Measurements from ENCODE around the gene HADHA. TPM values are rescaled to one million over a fixed set of nuclear protein-coding genes. Genes with fewer than 3 reads are reported as not detected.

Gene HADHA
- total RNA-seq, 2 experiments from 2014 or later, result 104 to 113 TPM

GRCh38 chr2:26161926-26162325 lies 82.5 kb downstream of the HADHA start:
- POLR2A ChIA-PET, result no interaction called here
- no peak for ATAC-seq (ENCODE audit: low read depth)
- no peaks in the 10 kb centered on the region for H3K9me3 Mint-ChIP-seq
- H3K27me3 Mint-ChIP-seq, result peaks cover 2% of the 10 kb centered on the region
- H3K27ac Mint-ChIP-seq, result no peak overlapping the region
- H3K4me3 Mint-ChIP-seq, result no peak overlapping the region
- no peaks in the 10 kb centered on the region for H3K36me3 Mint-ChIP-seq
- no peak for DNase-seq
- no peaks in the 10 kb centered on the region for H3K4me1 Mint-ChIP-seq

- H3K36me3 Mint-ChIP-seq, result no peaks in the 10 kb centered on the region
- no peak overlapping the region for H3K27ac Mint-ChIP-seq
- DNase-seq, result no peak
- H3K9me3 Mint-ChIP-seq, result no peaks in the 10 kb centered on the region
- no peaks in the 10 kb centered on the region for H3K4me1 Mint-ChIP-seq
- no peak for ATAC-seq (ENCODE audit: low read depth)
- POLR2A ChIA-PET, result no interaction called here
- no peak overlapping the region for H3K4me3 Mint-ChIP-seq
- H3K27me3 Mint-ChIP-seq, result peaks cover 24% of the 10 kb centered on the region
These were observed 86.9 kb downstream of the HADHA start for GRCh38 chr2:26157580-26157979.

GRCh38 chr2:26150243-26150642 lies 94.2 kb downstream of the HADHA start:
- H3K9me3 Mint-ChIP-seq, result no peaks in the 10 kb centered on the region
- ATAC-seq (ENCODE audit: low read depth) (no peak), DNase-seq (no peak)
- H3K27ac Mint-ChIP-seq, result no peak overlapping the region
- no peak overlapping the region for H3K4me3 Mint-ChIP-seq
- H3K36me3 Mint-ChIP-seq, result no peaks in the 10 kb centered on the region
- POLR2A ChIA-PET, result no interaction called here
- H3K27me3 Mint-ChIP-seq, result peaks cover 31% of the 10 kb centered on the region
- H3K4me1 Mint-ChIP-seq, result no peaks in the 10 kb centered on the region

GRCh38 chr2:26148501-26148900 lies 95.9 kb downstream of the HADHA start:
- H3K9me3 Mint-ChIP-seq, result no peaks in the 10 kb centered on the region
- no peak overlapping the region for H3K4me3 Mint-ChIP-seq
- POLR2A ChIA-PET, result no interaction called here
- ATAC-seq (ENCODE audit: low read depth), result no peak
- H3K4me1 Mint-ChIP-seq, result no peaks in the 10 kb centered on the region
- no peak for DNase-seq
- peaks cover 18% of the 10 kb centered on the region for H3K27me3 Mint-ChIP-seq
- H3K36me3 Mint-ChIP-seq, result no peaks in the 10 kb centered on the region
- H3K27ac Mint-ChIP-seq, result no peak overlapping the region

- DNase-seq (peak; percentile 65), ATAC-seq (ENCODE audit: low read depth) (peak; percentile 52)
- Mint-ChIP-seq H3K36me3 (no peaks in the 10 kb centered on the region), H3K4me1 (no peaks in the 10 kb centered on the region), H3K27me3 (peaks cover 2% of the 10 kb centered on the region), H3K4me3 (no peak overlapping the region), H3K9me3 (no peaks in the 10 kb centered on the region), H3K27ac (no peak overlapping the region)
- POLR2A ChIA-PET, result no interaction called here
These were observed 99.3 kb downstream of the HADHA start for GRCh38 chr2:26144953-26145680.

GRCh38 chr2:26144031-26144430 lies 100.4 kb downstream of the HADHA start:
- Mint-ChIP-seq H3K4me3 (no peak overlapping the region), H3K27ac (no peak overlapping the region), H3K27me3 (no peaks in the 10 kb centered on the region), H3K9me3 (no peaks in the 10 kb centered on the region), H3K36me3 (no peaks in the 10 kb centered on the region), H3K4me1 (no peaks in the 10 kb centered on the region)
- DNase-seq, result no peak
- POLR2A ChIA-PET, result no interaction called here
- ATAC-seq (ENCODE audit: low read depth), result no peak

- Mint-ChIP-seq H3K36me3 (peaks cover 4% of the 10 kb centered on the region), H3K9me3 (no peaks in the 10 kb centered on the region)
These were observed 103.2 kb downstream of the HADHA start for GRCh38 chr2:26141145-26141769.

More at GRCh38 chr2:26141145-26141769, 103.2 kb downstream of the HADHA start:
- POLR2A ChIA-PET, result no interaction called here
- DNase-seq, result no peak
- H3K4me1 Mint-ChIP-seq, result no peaks in the 10 kb centered on the region
- H3K27ac Mint-ChIP-seq, result no peak overlapping the region
- no peak overlapping the region for H3K4me3 Mint-ChIP-seq
- ATAC-seq (ENCODE audit: low read depth), result no peak
- no peaks in the 10 kb centered on the region for H3K27me3 Mint-ChIP-seq

Other genes starting within 250 kb of the HADHA start
- gene RAB10, start 210.5 kb downstream of the HADHA start, total RNA-seq, result 10 to 100 TPM; 88.0 to 89.7 TPM
- gene GAREM2, start 71.5 kb downstream of the HADHA start, total RNA-seq, result 1 to 10 TPM; 4.1 to 4.9 TPM
- gene HADHB, start 307 bp upstream of the HADHA start, total RNA-seq, result 10 to 100 TPM; 68.1 to 72.7 TPM
- 10 to 100 TPM; 26.4 TPM for gene SELENOI, start 101.5 kb upstream of the HADHA start, total RNA-seq
- gene ADGRF3, start 102.2 kb upstream of the HADHA start, total RNA-seq, result 1 to 10 TPM; 5.7 to 7.0 TPM
- not detected for gene DRC1, start 157.3 kb upstream of the HADHA start, total RNA-seq
- 10 to 100 TPM; 58.0 to 59.9 TPM for gene OTOF, start 233.5 kb upstream of the HADHA start, total RNA-seq

All from activated naive CD8-positive, alpha-beta T cell treated with anti-CD3 and anti-CD28 coated beads, Interleukin-2, amount 10 ng/mL, durations not matched to agents 7 days and 5 days (primary cell).